GM19328 (cell line): ENCODE results near the gene HIPK1.
"Not testable (repeated sequence)": the region's sequence is repeated elsewhere in the genome, so short reads cannot be mapped to it uniquely, and the experiment has no call there.

Experiments
- ATAC-seq: cut with Tn5 transposase; IDR thresholded peaks from one replicate; pipeline ENCODE4 v1.9.1; 2021; ENCODE audit warnings: mild to moderate bottlenecking, moderate library complexity; ENCODE audit not compliant: unreplicated experiment

HIPK1 gene

DNA sequence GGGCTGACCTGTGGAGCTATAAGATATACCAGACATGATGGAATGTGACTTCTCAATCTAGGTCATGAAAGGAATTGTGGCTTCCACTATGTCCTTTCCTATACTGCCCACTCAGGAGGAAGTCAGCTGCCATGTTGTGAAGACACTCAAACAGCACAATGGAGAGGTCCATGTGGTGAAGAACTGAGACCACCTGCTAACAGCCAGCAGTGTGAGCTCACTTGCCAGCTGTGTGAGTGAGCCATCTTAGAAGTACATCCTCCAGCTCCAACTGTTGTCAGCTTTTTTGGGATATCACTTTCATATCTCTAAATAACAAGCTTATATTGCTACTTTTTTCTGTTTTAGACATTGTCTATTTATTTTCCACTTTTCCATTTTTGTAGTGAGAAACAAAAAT lies 79.9 kb downstream of the HIPK1 start:
- no peak for ATAC-seq

DNA sequence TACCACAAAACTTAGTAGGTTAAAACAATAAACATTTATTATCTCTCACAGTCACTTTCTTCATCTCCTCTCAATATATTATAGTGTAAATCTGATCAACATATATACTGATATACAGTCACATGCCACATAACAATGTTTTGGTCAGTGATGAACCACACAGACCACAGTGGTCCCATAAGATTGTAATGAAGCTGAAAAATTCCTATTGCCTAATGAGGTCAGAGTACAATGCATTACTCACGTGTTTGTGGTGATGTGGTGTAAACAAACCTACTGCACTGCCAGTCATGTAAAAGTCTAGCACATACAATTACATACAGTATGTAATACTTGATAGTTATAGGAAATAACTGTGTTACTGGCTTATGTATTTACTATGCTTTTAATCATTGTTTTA lies 80.3 kb downstream of the HIPK1 start:
- ATAC-seq = no peak

DNA sequence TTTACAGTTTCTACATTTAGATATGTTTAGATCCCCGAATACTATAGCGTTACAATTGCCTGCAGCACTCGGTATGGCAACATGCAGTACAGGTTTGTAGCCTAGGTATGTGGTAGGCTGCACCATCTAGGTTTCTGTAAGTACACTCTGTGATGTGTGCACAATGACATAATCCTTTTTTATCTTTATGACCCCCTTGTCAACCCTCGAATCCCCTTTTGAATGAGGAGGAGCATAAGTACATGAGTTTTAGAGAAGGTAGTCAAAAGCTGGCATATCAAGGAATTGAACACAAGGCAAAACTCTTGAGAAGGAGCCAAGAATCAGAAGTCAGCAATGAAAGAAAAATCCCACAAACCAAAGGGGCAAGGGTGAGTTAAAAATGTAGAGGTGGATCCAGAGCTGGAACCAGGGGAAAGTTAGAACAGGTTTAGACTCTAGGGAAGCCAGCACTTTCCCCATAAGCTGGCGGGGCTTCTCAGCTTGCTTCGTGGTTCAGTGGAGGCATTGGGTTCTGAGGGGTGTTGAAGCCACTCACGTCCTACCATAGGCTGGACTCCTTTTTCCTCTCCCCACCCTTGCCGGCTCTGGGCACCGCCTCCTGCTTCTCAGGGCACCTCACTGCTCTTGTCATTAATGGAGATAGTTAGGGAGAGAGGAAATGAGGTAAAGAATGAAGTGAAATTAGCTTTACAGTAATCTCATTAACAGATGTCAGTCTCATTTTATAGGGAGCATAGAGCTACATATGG lies 81.5 kb downstream of the HIPK1 start:
- no peak for ATAC-seq

DNA sequence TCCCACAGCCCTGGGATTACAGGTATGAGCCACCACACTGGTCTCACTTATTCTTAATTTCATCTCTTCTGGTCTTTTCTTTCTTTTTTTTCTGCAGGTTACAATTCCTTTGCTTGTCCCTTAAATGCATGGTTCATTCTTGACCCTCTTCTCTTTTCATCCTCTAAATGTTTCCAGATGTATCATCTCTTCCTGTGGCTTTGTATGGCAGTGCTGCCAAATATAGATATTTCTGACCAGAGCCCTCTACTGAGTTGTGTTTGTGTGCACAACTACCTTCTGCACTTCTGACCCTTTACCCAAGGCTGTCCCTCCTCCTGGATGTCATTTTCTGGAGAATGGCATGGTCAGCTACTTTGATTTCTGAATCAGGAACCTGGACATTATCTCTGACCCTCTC lies 82.7 kb downstream of the HIPK1 start:
- ATAC-seq = no peak

DNA sequence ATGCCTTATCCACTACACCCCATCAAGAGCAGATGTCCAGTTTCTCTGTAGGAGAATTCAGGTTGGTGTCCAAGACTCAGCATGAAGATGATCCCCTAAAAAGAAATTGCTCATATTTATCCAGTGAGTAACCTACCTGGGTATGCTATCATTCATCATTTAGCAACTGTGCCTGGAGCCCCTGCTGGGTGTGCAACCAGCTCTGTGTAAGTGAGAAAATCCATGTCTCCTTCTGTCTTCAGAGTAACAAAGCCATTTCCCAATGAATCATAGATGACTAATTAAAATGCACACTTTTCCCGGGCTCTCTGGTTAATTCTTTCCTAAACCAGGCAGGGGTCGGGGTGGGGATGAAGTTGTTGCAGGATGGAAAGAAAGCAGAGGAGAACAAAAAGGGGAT lies 86.0 kb downstream of the HIPK1 start:
- no peak for ATAC-seq

DNA sequence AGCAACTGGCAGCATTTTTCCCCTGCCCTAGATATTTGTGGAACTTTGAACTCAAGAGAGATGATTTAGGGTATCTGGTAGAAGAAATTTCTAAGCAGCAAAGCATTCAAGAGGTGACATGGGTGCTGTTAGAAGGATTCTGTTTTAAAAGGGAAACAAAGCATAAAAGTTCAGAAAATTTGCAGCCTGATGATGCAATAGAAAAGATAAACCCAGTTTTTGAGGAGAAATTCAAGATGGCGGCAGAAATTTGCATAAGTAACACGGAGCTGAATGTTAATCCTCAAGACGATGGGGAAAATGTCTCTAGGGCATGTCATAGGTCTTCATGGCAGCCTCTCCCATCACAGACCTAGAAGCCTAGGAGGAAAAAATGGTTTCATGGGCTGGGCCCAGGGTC lies 90.6 kb downstream of the HIPK1 start:
- ATAC-seq = not testable (repeated sequence)

DNA sequence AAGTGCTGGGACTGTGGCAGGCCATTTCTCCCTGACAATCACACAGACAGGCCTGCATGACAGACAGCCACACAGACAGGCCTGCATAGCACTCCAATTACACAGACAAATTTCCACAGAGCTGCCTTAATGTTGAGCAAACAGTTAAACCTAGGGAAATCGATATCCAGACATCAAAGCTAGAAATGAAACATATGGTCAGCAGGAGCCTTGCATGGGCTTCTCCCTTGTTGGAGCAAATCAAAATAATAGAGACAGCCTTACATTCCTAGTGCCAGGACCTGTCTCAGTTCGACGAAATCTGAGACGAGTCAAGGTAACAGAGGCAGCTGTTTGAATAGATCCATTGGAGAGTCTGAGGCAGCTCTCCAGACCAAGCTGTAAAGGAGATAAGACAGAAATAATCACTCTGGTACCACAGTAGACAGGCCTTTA lies 92.6 kb downstream of the HIPK1 start:
- ATAC-seq = no peak

DNA sequence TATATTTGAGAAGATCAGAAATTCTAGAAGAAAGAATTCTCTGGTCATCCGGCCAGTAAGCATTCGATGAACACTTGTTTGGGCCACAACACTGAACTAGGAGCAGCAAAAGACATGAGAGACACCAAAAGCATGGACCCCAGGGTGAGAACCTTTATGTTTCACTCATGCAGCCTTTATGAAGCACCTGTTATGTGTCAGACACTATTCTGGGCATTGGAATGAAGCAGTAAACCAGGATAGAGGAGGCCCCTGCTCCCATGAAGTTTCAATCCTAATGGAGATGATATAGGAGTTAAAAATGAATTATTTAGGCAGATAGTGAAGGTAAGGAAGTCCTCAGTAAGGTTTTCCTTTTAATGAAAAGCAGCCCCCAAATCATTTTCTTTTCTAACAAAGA lies 93.8 kb downstream of the HIPK1 start:
- no peak for ATAC-seq

DNA sequence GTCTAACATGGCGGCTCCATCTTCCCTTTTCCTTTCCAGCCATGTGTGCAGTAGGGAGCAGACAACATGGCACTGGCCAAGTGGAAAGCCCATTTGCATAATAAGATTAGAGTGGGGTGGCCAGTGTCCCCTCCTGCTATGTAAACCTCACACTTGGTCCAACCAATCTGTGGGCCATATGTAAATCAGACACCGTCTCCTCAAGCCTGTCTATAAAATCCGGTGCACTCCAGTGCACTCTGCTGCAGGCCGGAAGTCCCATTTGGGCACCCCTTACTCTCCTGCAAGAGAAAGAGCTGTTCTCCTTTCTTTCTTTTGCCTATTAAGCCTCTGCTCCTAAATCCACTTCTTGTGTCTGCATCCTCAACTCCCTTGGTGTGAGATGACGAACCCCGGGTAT lies 94.3 kb downstream of the HIPK1 start:
- no peak for ATAC-seq

DNA sequence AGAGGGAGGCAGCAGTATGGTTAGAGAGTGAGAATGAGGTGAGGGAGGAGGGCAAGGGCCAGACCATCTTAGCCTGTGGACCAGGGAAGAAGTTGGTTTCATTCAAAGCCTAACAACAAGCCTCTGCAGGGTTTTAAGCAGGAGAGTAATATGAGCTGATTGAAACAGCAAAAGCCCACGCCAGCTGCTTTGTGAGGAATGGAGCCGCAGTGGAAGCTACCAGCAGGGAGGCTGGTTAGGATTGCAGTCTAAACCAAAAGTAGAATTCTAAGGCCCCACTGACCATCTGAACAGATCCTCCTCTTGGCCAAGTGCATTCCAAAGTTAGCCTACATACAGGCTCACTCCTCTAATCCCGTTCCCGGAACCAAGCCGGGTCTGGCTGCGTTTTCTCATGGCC lies 94.9 kb downstream of the HIPK1 start:
- no peak for ATAC-seq

DNA sequence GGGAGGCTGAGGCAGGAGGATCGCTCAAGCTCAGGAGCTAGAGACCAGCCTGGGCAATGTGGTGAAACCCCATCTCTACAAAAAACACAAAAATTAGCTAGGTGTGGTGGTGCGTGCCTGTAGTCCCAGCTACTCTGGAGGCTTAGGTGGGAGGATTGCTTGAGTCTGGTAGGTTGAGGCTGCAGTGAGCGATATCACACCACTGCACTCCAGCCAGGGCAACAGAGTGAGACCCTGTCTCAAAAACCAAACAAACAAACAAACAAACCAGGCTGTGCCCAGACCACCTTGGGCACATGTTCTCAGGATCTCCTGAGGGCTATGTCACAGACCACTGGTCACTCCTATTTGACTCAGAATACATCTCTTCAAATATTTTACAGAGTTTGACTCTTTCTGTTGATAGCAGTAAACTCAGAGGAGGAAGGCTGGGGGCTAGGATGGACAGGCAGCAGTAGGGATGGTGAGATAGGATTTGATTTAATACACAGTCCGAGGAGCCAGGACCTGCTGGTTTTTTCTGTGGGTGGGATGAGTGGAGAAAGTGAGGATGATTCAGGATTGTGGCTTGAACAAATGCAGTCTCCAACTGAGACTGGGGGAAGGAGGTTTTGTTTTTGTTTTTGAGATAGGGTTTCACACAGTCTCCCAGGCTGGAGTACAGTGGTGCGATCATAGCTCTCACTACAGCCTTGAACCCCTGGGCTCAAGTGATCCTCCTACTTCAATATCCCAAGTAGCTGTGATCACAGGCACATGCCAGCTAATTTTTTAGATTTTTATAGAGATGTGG lies 96.7 kb downstream of the HIPK1 start:
- no peak for ATAC-seq

DNA sequence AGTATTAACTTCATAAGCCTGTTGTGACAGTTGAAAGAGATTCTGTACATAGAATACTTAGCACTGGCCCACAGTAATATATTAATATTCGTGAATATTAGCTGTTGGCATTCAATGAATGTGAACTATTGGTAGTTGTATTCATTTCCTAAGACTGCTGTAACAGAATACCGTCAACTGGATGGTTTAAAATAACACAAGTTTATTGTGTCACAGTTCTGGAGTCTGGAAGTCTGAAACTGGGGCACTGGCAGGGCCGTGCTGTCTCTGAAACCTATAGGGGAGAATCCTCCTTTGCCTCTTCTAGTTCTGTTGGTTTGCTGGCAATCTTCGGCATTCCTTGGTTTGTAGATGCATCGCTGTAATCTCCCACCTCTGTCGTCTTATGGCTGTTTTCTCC lies 97.7 kb downstream of the HIPK1 start:
- no peak for ATAC-seq
